B cell (primary cell): ENCODE data around the gene DDX27. TPM values are rescaled to one million over a fixed set of nuclear protein-coding genes. Genes with fewer than 3 reads are reported as not detected.

ENCODE experiments used
- ATAC-seq: fragments of 200-7000 bp; cut with Tn5 transposase; one replicate; pipeline ENCODE4 v1.10.0; 2021; ENCODE audit warnings: low read depth, mild to moderate bottlenecking, moderate number of reproducible peaks, moderate library complexity
- CTCF ChIA-PET: fragments of 350-600 bp; sonication (Branson Sonifier 250); formaldehyde crosslinking; loops from one replicate; lab custom pipeline; 2021; ENCODE audit warnings: antibody characterized with exemption, inconsistent platforms; lab: Charles Lee
- POLR2A ChIA-PET: fragments of 350-600 bp; sonication (Branson Sonifier 250); formaldehyde crosslinking; loops from one replicate; lab custom pipeline; 2021; ENCODE audit warnings: antibody characterized with exemption; lab: Charles Lee
- DNase-seq: peaks from one replicate; pipeline ENCODE4 v3.0.0; 2013
- H2AFZ ChIP-seq: 2 replicates; pipeline ENCODE4 v1.6.1; 2012; ENCODE audit warnings: mild to moderate bottlenecking, low read depth, low read length; ENCODE audit not compliant: insufficient read depth, poor library complexity, severe bottlenecking
- H3K27ac ChIP-seq, 2 donors: 1 replicate in 1 of 2; 2 replicates in 1 of 2; pipeline ENCODE4 v1.5.1; 2012 to 2013; ENCODE audit warnings: low read length in 2 of 2, mild to moderate bottlenecking in 2 of 2, moderate library complexity in 1 of 2
- H3K27me3 ChIP-seq, 4 experiments: fragments of 200-600 bp in 1 of 4; sonication (generic) in 1 of 4; replicated peaks in 1 of 4; 1 replicate in 2 of 4; 2 replicates in 2 of 4; pipeline versions ENCODE4 v1.6.1 to v1.7.0; 2013 to 2016; ENCODE audit warnings: low read length in 3 of 4, mild to moderate bottlenecking in 2 of 4, mixed read lengths in 1 of 4, moderate library complexity in 1 of 4; ENCODE audit not compliant: insufficient read depth in 4 of 4, control insufficient read depth in 3 of 4; ENCODE audit errors: control extremely low read depth in 1 of 4
- H3K36me3 ChIP-seq, 2 experiments: replicated peaks in 1 of 2; 1 replicate in 1 of 2; 2 replicates in 1 of 2; pipeline versions ENCODE4 v1.6.1 to v1.7.1; 2013; ENCODE audit warnings: low read length in 1 of 2; ENCODE audit not compliant: insufficient read depth in 2 of 2, control insufficient read depth in 1 of 2; ENCODE audit errors: control extremely low read depth in 1 of 2, extremely low read depth in 1 of 2
- H3K4me1 ChIP-seq, 2 donors: fragments of 200-600 bp in 1 of 2; sonication (generic) in 1 of 2; 1 replicate in 1 of 2; 2 replicates in 1 of 2; pipeline versions ENCODE4 v1.5.1 to v1.6.1; 2013 to 2017; ENCODE audit warnings: low read length in 2 of 2; ENCODE audit not compliant: control insufficient read depth in 2 of 2, insufficient read depth in 2 of 2
- H3K4me2 ChIP-seq: replicated peaks from 2 replicates; pipeline ENCODE3; 2012; ENCODE audit warnings: mild to moderate bottlenecking, low read depth, low read length; ENCODE audit not compliant: poor library complexity, severe bottlenecking
- H3K4me3 ChIP-seq, 5 experiments: fragments of 200-600 bp in 1 of 5; sonication (generic) in 1 of 5; 1 replicate in 3 of 5; 2 replicates in 2 of 5; pipeline versions ENCODE4 v1.5.1 to v1.7.0; 2011 to 2016; ENCODE audit warnings: low read length in 4 of 5, mild to moderate bottlenecking in 4 of 5, low read depth in 2 of 5, control low read depth in 1 of 5, moderate library complexity in 1 of 5; ENCODE audit not compliant: insufficient read depth in 1 of 5; ENCODE audit errors: control extremely low read depth in 1 of 5, extremely low read depth in 1 of 5
- H3K79me2 ChIP-seq: fragments of 200-600 bp; sonication (generic); one replicate; pipeline ENCODE4 v1.6.0; 2016; ENCODE audit warnings: low read length; ENCODE audit not compliant: control insufficient read depth, insufficient read depth
- H3K9ac ChIP-seq: fragments of 200-600 bp; sonication (generic); 2 replicates; pipeline ENCODE4 v1.6.1; 2017; ENCODE audit warnings: mild to moderate bottlenecking, low read length, moderate library complexity
- H3K9me3 ChIP-seq, 3 donors: one replicate each; pipeline versions ENCODE4 v1.6.1 to v1.7.1; 2013; ENCODE audit warnings: low read length in 2 of 3; ENCODE audit not compliant: control insufficient read depth in 2 of 3, insufficient read depth in 1 of 3; ENCODE audit errors: control extremely low read depth in 1 of 3
- H4K20me1 ChIP-seq: 2 replicates; pipeline ENCODE4 v1.6.0; 2012; ENCODE audit warnings: mild to moderate bottlenecking, low read length; ENCODE audit not compliant: insufficient read depth, control insufficient read depth, poor library complexity, severe bottlenecking
- H3K27ac Mint-ChIP-seq: one replicate; pipeline ENCODE4 v1.8.0; 2021; ENCODE audit warnings: mixed read lengths
- H3K27me3 Mint-ChIP-seq: one replicate; pipeline ENCODE4 v1.8.0; 2021; ENCODE audit warnings: mixed read lengths
- H3K4me1 Mint-ChIP-seq: one replicate; pipeline ENCODE4 v1.8.0; 2021; ENCODE audit warnings: mixed read lengths
- H3K4me3 Mint-ChIP-seq: one replicate; pipeline ENCODE4 v1.8.0; 2021; ENCODE audit warnings: mixed read lengths
- H3K9me3 Mint-ChIP-seq: one replicate; pipeline ENCODE4 v1.8.0; 2022; ENCODE audit warnings: mixed read lengths; ENCODE audit not compliant: insufficient read depth
- EZH2 ChIP-seq: IDR thresholded peaks from 2 replicates; pipeline ENCODE4 v1.6.1; 2012; ENCODE audit warnings: borderline replicate concordance, low read depth, mild to moderate bottlenecking, moderate library complexity, low read length; ENCODE audit not compliant: insufficient read depth, poor library complexity, severe bottlenecking
- WGBS: methylation state at CpG from one replicate; pipeline ENCODE4 v1.1.5; 2013; ENCODE audit warnings: missing lambda C conversion rate; ENCODE audit not compliant: insufficient coverage; 5-methylcytosine and 5-hydroxymethylcytosine counted together
- intact Hi-C: fragments of 100-400 bp; cut with micrococcal nuclease; formaldehyde crosslinking; loops from one replicate; pipeline ENCODE4 v1.10.0; 2022
- polyA plus RNA-seq: library from polyadenylated mRNA; depleted of rRNA; stranded (reverse); fragments of >200 nt; gene quantifications from 2 replicates; pipeline ENCODE4 v1.2.3, GENCODE V29; 2012
- total RNA-seq, 2 donors: library from RNA; stranded (reverse); fragments of 120-200 nt in 1 of 2; gene quantifications; 1 replicate in 1 of 2; 2 replicates in 1 of 2; pipeline versions ENCODE4 v1.2.3 to v1.2.4, GENCODE V29; 2013 to 2022
- TF ChIP-seq, protein P1 (sequence below): fragments of 200-600 bp; IDR thresholded peaks from one replicate; pipeline ENCODE4 v1.8.0; 2022; ENCODE audit warnings: antibody characterized with exemption, mild to moderate bottlenecking

Gene DDX27
- total and polyA plus RNA-seq, 2 donors (not counting 1 experiment from before 2014, with no cell fraction given): 55.0 to 74.6 TPM

DNA sequence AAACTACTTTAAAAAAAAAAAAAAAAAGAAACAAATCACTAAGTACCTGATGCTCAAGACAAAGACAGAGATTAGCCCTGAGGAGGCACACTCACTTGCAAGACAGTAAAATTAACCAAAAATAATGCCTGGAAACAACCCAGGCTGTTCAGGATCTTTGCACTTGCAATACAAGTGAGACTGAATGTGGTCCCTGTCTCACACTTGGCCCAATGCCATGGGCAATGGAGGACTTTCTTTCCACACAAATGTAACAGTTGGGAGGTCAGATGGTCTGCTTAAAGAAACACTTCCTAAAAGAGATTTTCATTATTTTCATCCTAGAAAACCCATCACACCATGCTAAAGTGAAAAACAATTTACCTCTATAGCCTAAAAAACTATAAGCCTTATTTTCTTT is 47.3 kb upstream of the DDX27 start:
- POLR2A ChIA-PET: no interaction called here
- Histone ChIP-seq H3K4me2 (no peak overlapping the region), H3K9me3 (no peaks in the 10 kb centered on the region), H3K79me2 (peaks cover 98% of the 10 kb centered on the region), H3K27ac (no peak overlapping the region), H3K36me3 (peaks cover 1 to 15% of the 10 kb centered on the region in 2 experiments), H3K27me3 (no peaks in the 10 kb centered on the region), H3K4me3 (no peak overlapping the region), H4K20me1 (peaks cover 53% of the 10 kb centered on the region), H3K4me1 (peaks cover 9 to 23% of the 10 kb centered on the region in 2 donors), H3K9ac (no peak overlapping the region), H2AFZ (no peak overlapping the region)
- H3K27ac Mint-ChIP-seq: no peak overlapping the region
- H3K4me1 Mint-ChIP-seq: peaks cover 29% of the 10 kb centered on the region
- H3K4me3 Mint-ChIP-seq: no peak overlapping the region
- no peak for DNase-seq
- intact Hi-C loops: no loop called here
- CTCF ChIA-PET: no interaction called here
- TF ChIP-seq, protein P1, sequence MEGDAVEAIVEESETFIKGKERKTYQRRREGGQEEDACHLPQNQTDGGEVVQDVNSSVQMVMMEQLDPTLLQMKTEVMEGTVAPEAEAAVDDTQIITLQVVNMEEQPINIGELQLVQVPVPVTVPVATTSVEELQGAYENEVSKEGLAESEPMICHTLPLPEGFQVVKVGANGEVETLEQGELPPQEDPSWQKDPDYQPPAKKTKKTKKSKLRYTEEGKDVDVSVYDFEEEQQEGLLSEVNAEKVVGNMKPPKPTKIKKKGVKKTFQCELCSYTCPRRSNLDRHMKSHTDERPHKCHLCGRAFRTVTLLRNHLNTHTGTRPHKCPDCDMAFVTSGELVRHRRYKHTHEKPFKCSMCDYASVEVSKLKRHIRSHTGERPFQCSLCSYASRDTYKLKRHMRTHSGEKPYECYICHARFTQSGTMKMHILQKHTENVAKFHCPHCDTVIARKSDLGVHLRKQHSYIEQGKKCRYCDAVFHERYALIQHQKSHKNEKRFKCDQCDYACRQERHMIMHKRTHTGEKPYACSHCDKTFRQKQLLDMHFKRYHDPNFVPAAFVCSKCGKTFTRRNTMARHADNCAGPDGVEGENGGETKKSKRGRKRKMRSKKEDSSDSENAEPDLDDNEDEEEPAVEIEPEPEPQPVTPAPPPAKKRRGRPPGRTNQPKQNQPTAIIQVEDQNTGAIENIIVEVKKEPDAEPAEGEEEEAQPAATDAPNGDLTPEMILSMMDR: no peak
- no peak for TF ChIP-seq EZH2
- ATAC-seq: no peak
- H3K9me3 Mint-ChIP-seq: no peaks in the 10 kb centered on the region
- H3K27me3 Mint-ChIP-seq: no peaks in the 10 kb centered on the region

DNA sequence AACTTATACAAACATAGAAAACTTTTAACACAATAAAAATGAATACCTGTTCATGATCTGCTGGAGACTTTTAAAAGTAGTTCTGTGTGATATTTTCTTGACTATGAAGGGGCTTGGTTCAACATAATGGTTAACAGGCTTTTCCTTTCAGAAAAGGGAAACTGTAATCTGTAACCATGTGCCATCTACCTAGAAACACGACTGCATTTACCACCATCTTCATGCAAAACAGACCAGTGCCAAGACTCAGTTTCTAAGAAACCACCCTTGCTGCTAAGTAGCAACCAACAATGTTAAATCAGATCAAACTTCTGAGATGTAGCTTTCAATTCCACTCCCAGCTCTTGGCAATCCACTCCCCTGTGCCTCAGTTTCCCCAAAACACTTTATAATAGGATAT is 46.8 kb upstream of the DDX27 start:
- CTCF ChIA-PET: no interaction called here
- H3K36me3 ChIP-seq: peaks cover 1 to 15% of the 10 kb centered on the region in 2 experiments
- WGBS: 11% methylated on average over 1 of the region's 1 CpG

More for the DNA sequence above, 46.8 kb upstream of the DDX27 start:
- POLR2A ChIA-PET: no interaction called here
- Histone ChIP-seq H3K79me2 (peaks cover 98% of the 10 kb centered on the region), H3K9ac (no peak overlapping the region), H3K4me2 (no peak overlapping the region), H3K4me3 (no peak overlapping the region), H3K4me1 (peaks cover 7 to 18% of the 10 kb centered on the region in 2 donors), H2AFZ (no peak overlapping the region), H3K27ac (no peak overlapping the region), H3K9me3 (no peaks in the 10 kb centered on the region), H4K20me1 (peaks cover 53% of the 10 kb centered on the region), H3K27me3 (no peaks in the 10 kb centered on the region)
- intact Hi-C loops: no loop called here
- DNase-seq (no peak), ATAC-seq (no peak)
- Mint-ChIP-seq H3K4me1 (peaks cover 25% of the 10 kb centered on the region), H3K27me3 (no peaks in the 10 kb centered on the region), H3K9me3 (no peaks in the 10 kb centered on the region), H3K4me3 (no peak overlapping the region), H3K27ac (no peak overlapping the region)
- TF ChIP-seq, protein P1: no peak
- TF ChIP-seq EZH2: no peak
